Measurements from ENCODE around the gene NCBP3. TPM values are rescaled to one million over a fixed set of nuclear protein-coding genes. Genes with fewer than 3 reads are reported as not detected.

NCBP3 gene
- total and polyA plus RNA-seq, 9 of the 15 experiments (the other 6 are each of a cell fraction or from before 2014, with no cell fraction given) = 3.1 to 25.5 (median 20.5) TPM

DNA sequence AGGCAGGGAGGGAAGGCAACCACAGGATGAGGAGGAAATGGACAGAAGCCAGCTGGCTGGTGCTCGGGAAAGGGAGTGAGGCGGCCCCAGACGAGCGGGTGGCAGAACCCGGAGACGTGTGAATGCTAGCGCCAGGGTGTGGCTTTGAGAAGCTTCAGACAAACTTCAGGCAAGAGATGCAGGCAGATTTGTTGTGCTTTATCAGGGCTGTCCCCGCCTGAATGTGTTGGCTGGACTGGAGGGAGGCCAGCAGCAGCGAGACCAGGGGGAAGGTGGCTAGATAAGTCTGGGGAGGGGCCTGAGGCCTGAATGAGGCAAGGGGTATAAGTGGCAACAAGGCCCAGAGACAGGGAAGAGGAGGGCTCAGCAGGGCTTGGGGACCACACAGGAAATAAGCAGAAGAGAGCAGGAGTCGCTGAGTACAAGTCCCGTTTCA is 24.8 kb upstream of the NCBP3 start:
- BruUV-seq (replicated peaks) = no TSS peak
- peak; percentile 87 for ATAC-seq
- ChIA-PET POLR2A (no interaction called here), CTCF (ENCODE audit: low intra/inter-chr PET ratio) (no interaction called here)
- Histone ChIP-seq H3K79me2 (ENCODE audit: control insufficient read depth, insufficient read depth, low read length) (no peaks in the 10 kb centered on the region), H4K20me1 (replicated peaks; ENCODE audit: control insufficient read depth, insufficient read depth, low read length) (no peaks in the 10 kb centered on the region), H3K4me1 (replicated peaks in 1 of 2; ENCODE audit: control insufficient read depth in 2 of 2, insufficient read depth in 2 of 2, low read length in 2 of 2) (peaks cover 5 to 18% of the 10 kb centered on the region in 2 experiments; a peak in 4 of 5 replicates), H3K36me3 (ENCODE audit: control insufficient read depth, insufficient read depth, low read length) (peaks cover 28% of the 10 kb centered on the region; the same call in 2 of the 3 replicates), H3K27ac (ENCODE audit: extremely low read depth, low read depth, low read length) (no peak overlapping the region), H2AFZ (ENCODE audit: low read depth, low read length) (no peak overlapping the region), H3K9me1 (ENCODE audit: control insufficient read depth, insufficient read depth, low read length) (no peaks in the 10 kb centered on the region), H3K4me2 (ENCODE audit: insufficient read depth, low read length) (no peak overlapping the region), H3K4me3 (no peak overlapping the region), H3K27me3 (ENCODE audit: control insufficient read depth in 2 of 2, insufficient read depth in 2 of 2, low read length in 2 of 2) (no peaks in the 10 kb centered on the region), H3K9ac (ENCODE audit: insufficient read depth in 1 of 2, low read depth in 2 of 2, low read length in 2 of 2) (peak overlapping the region in 1 of 2 experiments; percentile 82; a peak in 1 of 4 replicates), H3K9me3 (replicated peaks; ENCODE audit: control insufficient read depth, insufficient read depth, low read depth, low read length) (no peaks in the 10 kb centered on the region)
- in situ Hi-C loops (cut with MboI) (no loop called here), intact Hi-C loops (cut with micrococcal nuclease) (no loop called here)
- 4% methylated on average over 2 of the region's 11 CpGs for WGBS (ENCODE audit: insufficient coverage, low coverage, missing lambda C conversion rate)
- DNase-seq (ENCODE audit: extremely low read depth in 1 of 4, low spot score in 3 of 4) = peak; percentile 21 to 64 (median 42)
- peak; percentile 85 for FAIRE-seq
- TF ChIP-seq, protein P1, sequence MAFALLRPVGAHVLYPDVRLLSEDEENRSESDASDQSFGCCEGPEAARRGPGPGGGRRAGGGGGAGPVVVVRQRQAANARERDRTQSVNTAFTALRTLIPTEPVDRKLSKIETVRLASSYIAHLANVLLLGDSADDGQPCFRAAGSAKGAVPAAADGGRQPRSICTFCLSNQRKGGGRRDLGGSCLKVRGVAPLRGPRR (CRISPR knock-in tag; IDR thresholded peaks at IDR 0.05) = no peak
- peak; percentile 40; the same call in 1 of the 2 replicates for TF ChIP-seq ARID1B (IDR thresholded peaks at IDR 0.05)
- peak; percentile 56; the same call in 1 of the 2 replicates for TF ChIP-seq NFIC (IDR thresholded peaks at IDR 0.05)
- TF ChIP-seq ZC3H11A (IDR thresholded peaks at IDR 0.05; ENCODE audit: low read depth, low read length) = no peak
- TF ChIP-seq SRSF3 (IDR thresholded peaks at IDR 0.05; ENCODE audit: insufficient read depth, low read length) = no peak
- no peak for TF ChIP-seq POLR3A (IDR thresholded peaks at IDR 0.05; ENCODE audit: borderline replicate concordance, extremely low read depth, insufficient read depth, insufficient read length)
- no peak for TF ChIP-seq HOXB6 (CRISPR knock-in tag; IDR thresholded peaks at IDR 0.05; ENCODE audit: borderline replicate concordance)
- no peak for TF ChIP-seq ZNF174 (CRISPR knock-in tag; IDR thresholded peaks at IDR 0.05)
- no peak for TF ChIP-seq SRSF7 (optimal IDR thresholded peaks at IDR 0.05; ENCODE audit: low read depth, low read length)
- TF ChIP-seq, protein P2, sequence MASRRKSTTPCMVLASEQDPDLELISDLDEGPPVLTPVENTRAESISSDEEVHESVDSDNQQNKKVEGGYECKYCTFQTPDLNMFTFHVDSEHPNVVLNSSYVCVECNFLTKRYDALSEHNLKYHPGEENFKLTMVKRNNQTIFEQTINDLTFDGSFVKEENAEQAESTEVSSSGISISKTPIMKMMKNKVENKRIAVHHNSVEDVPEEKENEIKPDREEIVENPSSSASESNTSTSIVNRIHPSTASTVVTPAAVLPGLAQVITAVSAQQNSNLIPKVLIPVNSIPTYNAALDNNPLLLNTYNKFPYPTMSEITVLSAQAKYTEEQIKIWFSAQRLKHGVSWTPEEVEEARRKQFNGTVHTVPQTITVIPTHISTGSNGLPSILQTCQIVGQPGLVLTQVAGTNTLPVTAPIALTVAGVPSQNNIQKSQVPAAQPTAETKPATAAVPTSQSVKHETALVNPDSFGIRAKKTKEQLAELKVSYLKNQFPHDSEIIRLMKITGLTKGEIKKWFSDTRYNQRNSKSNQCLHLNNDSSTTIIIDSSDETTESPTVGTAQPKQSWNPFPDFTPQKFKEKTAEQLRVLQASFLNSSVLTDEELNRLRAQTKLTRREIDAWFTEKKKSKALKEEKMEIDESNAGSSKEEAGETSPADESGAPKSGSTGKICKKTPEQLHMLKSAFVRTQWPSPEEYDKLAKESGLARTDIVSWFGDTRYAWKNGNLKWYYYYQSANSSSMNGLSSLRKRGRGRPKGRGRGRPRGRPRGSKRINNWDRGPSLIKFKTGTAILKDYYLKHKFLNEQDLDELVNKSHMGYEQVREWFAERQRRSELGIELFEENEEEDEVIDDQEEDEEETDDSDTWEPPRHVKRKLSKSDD (conservative IDR thresholded peaks at IDR 0.05; ENCODE audit: low read length) = no peak
- TF ChIP-seq DNMT1 (IDR thresholded peaks at IDR 0.05) = no peak
- TF ChIP-seq, protein P3, sequence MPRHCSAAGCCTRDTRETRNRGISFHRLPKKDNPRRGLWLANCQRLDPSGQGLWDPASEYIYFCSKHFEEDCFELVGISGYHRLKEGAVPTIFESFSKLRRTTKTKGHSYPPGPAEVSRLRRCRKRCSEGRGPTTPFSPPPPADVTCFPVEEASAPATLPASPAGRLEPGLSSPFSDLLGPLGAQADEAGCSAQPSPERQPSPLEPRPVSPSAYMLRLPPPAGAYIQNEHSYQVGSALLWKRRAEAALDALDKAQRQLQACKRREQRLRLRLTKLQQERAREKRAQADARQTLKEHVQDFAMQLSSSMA (CRISPR knock-in tag; IDR thresholded peaks at IDR 0.05) = no peak
- TF ChIP-seq TCF3 (CRISPR knock-in tag; IDR thresholded peaks at IDR 0.05) = 0 out of 2 replicates have a peak, but pooled peaks have one; percentile 13
- peak in 1 of 2 experiments; percentile 62; a peak in 1 of 4 replicates for TF ChIP-seq RCOR1 (IDR thresholded peaks at IDR 0.05; ENCODE audit: borderline replicate concordance in 1 of 2, low read depth in 2 of 2, low read length in 2 of 2)
- TF ChIP-seq RBM25 (IDR thresholded peaks at IDR 0.05; ENCODE audit: low read depth, low read length, severe bottlenecking) = no peak
- TF ChIP-seq ZBTB8A (IDR thresholded peaks at IDR 0.05; ENCODE audit: partially characterized antibody) = no peak
- no peak for TF ChIP-seq NCOA1 (IDR thresholded peaks at IDR 0.05; ENCODE audit: low read depth)
- TF ChIP-seq, protein P4, sequence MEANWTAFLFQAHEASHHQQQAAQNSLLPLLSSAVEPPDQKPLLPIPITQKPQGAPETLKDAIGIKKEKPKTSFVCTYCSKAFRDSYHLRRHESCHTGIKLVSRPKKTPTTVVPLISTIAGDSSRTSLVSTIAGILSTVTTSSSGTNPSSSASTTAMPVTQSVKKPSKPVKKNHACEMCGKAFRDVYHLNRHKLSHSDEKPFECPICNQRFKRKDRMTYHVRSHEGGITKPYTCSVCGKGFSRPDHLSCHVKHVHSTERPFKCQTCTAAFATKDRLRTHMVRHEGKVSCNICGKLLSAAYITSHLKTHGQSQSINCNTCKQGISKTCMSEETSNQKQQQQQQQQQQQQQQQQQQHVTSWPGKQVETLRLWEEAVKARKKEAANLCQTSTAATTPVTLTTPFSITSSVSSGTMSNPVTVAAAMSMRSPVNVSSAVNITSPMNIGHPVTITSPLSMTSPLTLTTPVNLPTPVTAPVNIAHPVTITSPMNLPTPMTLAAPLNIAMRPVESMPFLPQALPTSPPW (CRISPR knock-in tag; IDR thresholded peaks at IDR 0.05) = peak; percentile 35; the same call in 1 of the 2 replicates
